Measurements from ENCODE around the gene OR5D16.

Gene OR5D16

GRCh38 chr11:55838452-55838851 lies at the start of gene OR5D16:
OR5D16 (plus strand) TSS chr11:55838752; CDS start chr11:55838752, 0 bp downstream.
- no peak within 1 kb of the TSS for H3K4me3 ChIP-seq (ENCODE audit: low read depth, low read length)
- DNase-seq (ENCODE audit: low read depth), result no peak
- TF ChIP-seq CTCF (IDR thresholded peaks at IDR 0.05; ENCODE audit: low read depth, low read length, missing control alignments), result no peak

- no peak for TF ChIP-seq CTCF (IDR thresholded peaks at IDR 0.05; ENCODE audit: low read depth, low read length, missing control alignments)
- DNase-seq (ENCODE audit: low read depth), result no peak
- no peak overlapping the region for H3K4me3 ChIP-seq (ENCODE audit: low read depth, low read length)
Observed at GRCh38 chr11:55791606-55792005, 46.9 kb upstream of the OR5D16 start.

GRCh38 chr11:55793321-55793720 lies 45.2 kb upstream of the OR5D16 start:
- no peak overlapping the region for H3K4me3 ChIP-seq (ENCODE audit: low read depth, low read length)
- TF ChIP-seq CTCF (IDR thresholded peaks at IDR 0.05; ENCODE audit: low read depth, low read length, missing control alignments), result no peak
- no peak for DNase-seq (ENCODE audit: low read depth)

GRCh38 chr11:55795256-55795655 lies 43.3 kb upstream of the OR5D16 start, which contains the start of gene OR5D14:
OR5D14 (plus strand) TSS chr11:55795556; CDS start chr11:55795556, 0 bp downstream.
- no peak within 1 kb of the TSS for H3K4me3 ChIP-seq (ENCODE audit: low read depth, low read length)
- DNase-seq (ENCODE audit: low read depth), result no peak
- TF ChIP-seq CTCF (IDR thresholded peaks at IDR 0.05; ENCODE audit: low read depth, low read length, missing control alignments), result no peak

GRCh38 chr11:55806248-55806647 lies 32.3 kb upstream of the OR5D16 start:
- no peak overlapping the region for H3K4me3 ChIP-seq (ENCODE audit: low read depth, low read length)
- DNase-seq (ENCODE audit: low read depth), result no peak
- TF ChIP-seq CTCF (IDR thresholded peaks at IDR 0.05; ENCODE audit: low read depth, low read length, missing control alignments), result no peak

- no peak for DNase-seq (ENCODE audit: low read depth)
- TF ChIP-seq CTCF (IDR thresholded peaks at IDR 0.05; ENCODE audit: low read depth, low read length, missing control alignments), result no peak
- no peak within 1 kb of the TSS for H3K4me3 ChIP-seq (ENCODE audit: low read depth, low read length)
Observed at GRCh38 chr11:55811067-55811466, 27.5 kb upstream of the OR5D16 start, which contains the start of gene OR5L1. OR5L1 (plus strand) TSS chr11:55811367; CDS start chr11:55811467, 100 bp downstream.

GRCh38 chr11:55819330-55819729 lies 19.2 kb upstream of the OR5D16 start, which contains the start of gene OR5D18:
OR5D18 (plus strand) TSS chr11:55819630; CDS start chr11:55819630, 0 bp downstream.
- no peak for TF ChIP-seq CTCF (IDR thresholded peaks at IDR 0.05; ENCODE audit: low read depth, low read length, missing control alignments)
- no peak within 1 kb of the TSS for H3K4me3 ChIP-seq (ENCODE audit: low read depth, low read length)
- no peak for DNase-seq (ENCODE audit: low read depth)

All from GM12864 (cell line).